Measurements from ENCODE around the gene MTTP.

Gene MTTP

DNA sequence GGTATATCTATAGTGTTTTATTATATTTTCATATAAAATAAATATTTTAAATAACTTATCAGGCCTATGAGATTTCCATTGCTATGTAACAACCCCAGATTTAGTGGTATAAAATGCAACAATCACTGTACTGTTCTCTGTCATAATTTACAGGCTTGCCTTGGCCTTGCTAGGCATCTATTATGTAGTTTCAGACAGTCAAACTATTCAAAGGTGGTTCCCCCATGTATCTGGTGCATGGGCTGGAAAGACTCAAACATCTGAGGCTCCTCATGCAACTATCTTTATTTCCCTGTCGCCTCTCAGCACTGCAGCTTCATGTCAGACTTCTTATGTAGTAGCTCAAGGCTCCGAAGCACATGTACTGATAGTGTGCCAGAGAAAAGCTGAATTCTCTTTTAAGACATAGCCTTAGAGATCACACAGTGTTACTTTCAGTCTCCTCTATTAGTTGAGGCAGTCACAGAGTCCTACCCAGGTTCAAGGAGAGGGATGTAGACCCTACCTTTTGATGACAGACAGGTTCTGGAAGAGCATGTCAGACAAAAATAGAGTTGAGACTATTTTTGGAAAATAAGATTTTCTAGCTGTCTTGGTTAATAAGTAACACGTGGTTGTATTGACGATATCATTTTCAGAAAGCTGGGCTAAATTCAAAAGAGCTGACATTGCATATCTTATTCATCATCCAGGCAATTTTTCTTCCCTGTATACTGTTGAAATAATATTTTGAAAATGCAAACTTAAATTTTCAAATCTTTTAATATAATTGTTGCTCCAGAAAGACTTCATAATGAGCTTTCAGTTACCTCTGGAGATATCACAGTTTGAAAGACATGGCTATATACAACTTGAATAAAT lies 19.4 kb downstream of the MTTP start:
- no peak for DNase-seq

DNA sequence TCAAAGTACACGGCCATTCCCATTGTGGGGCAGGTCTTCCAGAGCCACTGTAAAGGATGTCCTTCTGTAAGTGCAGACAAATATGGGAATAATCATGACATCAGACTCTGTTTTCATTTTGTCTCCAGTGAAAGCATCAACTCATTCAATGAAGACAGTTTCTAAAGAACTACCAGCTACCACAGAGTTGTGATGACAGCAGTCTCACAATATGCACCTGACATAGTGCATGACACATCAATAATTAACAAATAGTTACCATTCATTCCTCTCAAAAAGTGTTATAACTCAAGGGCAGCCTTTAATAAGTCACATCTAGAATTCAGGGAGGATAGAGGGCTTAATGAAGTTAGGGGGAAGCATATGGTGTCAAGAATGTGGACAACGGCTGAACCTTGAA lies 20.2 kb downstream of the MTTP start:
- DNase-seq, result no peak

DNA sequence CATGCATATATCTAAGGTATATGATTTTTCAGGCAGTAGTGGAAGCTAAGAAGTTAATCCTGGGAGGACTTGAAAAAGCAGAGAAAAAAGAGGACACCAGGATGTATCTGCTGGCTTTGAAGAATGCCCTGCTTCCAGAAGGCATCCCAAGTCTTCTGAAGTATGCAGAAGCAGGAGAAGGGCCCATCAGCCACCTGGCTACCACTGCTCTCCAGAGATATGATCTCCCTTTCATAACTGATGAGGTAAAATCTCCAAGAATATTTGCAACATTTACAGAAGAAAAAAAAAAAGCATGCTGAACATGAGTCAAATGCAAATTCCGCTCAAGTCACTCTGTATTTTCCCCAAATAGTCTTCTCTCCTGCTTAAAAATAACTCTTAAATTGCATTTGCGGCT lies 32.1 kb downstream of the MTTP start:
- no peak for DNase-seq

DNA sequence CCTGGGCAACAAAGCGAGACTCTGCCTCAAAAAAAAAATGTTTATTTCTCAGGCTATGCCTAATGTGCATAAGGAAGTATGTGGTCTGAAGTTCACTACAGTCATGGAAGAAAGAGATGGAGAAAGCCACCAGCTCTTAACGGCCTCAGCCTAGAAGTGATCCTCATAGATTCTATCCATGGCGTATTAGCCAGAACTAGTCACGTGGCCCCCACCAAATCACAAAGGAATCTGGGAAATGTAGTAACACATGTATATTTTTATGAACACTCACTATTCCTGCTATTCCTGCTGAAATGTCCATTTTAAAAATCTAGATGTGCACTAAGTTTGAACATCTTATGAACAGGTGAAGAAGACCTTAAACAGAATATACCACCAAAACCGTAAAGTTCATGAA lies 33.8 kb downstream of the MTTP start:
- DNase-seq, result no peak

DNA sequence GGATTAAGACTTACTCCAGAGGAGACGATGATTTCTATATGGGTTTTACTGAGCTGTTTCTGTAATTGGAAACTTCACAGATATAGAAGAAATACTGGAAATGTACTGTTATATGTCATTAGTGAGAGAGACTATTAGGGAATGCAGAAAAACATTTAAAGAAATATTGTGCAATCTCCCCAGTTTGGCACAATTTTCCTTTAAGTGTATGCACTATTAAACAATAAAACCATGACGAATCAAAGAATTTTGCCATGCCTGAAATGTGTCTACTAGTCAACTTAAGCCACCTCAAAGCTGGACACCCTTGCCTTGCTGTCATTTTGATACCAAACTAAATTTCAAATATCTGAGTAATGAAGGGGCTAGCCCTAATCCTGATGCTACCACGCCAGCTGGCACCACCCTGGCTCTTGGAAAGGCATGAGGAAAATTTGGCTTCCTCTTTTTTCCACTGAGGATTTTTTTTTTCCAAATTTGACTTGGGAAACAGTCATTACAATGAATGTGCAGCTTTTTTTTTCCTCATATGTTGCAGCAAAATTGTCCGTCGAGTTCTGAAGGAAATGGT lies 36.1 kb downstream of the MTTP start:
- no peak for DNase-seq

DNA sequence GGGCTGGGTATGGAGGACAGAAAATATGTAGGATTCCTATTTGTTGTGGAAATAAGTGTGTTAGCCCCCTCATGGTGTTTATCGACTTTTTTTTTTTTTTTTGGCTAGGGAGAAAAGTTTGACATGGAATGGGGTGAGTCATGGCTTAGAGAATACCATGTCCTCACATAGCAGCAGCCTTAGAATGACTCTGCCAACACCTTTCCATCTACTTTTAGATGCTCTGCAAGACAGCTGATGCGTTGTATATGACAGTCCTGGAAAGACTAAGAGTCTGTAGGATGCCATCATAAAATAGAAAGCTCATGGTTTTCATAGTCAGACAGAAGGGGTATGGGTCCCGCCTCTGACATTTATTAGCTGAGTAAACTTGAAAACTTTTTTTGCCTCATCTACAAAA lies 37.7 kb downstream of the MTTP start:
- no peak for DNase-seq

DNA sequence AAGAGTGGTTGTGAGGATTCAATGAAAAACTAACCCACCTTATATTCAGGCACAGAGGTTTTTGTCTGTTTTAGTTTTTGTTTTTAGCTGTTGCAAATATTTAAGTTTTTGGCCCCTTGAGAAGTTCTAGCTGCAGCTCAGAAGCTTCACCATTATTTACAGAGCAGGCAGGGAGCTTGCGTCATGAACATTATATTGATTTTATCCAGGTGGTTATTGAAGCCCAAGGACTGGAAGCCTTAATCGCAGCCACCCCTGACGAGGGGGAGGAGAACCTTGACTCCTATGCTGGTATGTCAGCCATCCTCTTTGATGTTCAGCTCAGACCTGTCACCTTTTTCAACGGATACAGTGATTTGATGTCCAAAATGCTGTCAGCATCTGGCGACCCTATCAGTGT lies 38.1 kb downstream of the MTTP start:
- DNase-seq, result no peak

DNA sequence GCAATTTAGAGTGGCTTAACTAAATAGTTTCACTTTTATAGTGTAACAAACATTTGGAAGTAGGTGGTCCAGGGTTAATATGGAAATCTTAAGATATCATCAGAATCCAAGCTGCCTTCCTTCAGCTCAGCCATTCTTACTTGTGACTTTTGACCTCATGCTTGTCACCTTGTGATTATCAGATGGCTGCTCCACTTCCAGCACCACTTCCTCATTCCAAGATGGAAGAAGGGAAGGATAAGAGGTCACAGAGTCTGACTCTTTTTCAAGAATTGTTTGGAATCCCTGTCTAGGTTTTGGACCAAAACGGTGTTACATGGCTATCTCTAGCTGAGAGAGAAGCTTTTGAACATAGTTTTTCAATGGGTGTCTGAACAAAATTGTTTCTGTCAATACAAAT lies 39.9 kb downstream of the MTTP start:
- DNase-seq, result no peak

DNA sequence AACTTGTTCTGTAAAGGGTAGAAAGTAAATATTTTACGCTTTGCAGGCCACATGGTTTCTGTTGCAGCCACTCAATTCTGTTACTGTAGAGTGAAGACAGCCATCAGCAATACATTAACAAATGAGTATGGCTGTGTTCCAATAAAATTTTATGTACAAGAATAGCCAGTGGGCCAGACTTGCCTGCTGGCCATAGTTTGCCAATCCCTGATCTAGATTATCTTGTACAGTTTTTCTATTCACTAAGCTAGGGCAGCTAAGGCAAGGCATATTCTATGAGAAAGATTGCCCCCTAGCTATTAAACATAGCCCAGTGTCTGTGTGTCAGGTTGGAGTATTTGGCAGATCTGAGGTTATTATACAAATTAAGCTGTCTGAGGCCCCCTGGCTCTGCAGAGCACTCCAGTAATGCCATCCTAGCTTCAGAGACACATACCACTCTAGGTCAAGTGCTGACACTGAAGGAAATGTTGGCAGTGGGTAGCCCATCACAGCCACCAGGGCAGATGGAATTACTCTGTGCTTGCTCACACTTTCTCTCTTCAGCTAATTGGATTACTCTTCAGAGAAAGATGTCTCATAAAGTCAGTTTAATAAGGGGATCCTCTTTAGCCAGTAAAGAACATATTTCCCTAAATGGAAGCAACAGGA lies 40.7 kb downstream of the MTTP start:
- DNase-seq, result no peak

DNA sequence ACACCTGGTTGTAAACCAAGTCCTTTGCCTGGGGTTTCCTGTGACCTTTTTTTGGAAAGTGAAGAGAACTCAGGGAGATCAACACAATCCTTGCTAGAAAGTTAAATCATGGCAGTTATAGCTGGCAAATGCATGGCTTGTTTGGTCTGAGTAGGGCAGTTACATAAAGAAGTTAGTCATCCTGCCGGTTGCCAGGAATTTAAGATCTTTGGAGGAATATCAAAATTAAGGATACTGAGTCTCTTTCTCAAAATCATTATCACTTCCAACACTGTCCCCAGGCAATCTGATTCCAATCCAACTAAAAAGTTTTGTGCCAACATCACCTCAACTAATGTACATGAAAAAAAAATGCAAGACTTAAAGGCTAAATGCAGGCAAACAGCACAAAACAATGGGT lies 42.8 kb downstream of the MTTP start:
- DNase-seq, result no peak

DNA sequence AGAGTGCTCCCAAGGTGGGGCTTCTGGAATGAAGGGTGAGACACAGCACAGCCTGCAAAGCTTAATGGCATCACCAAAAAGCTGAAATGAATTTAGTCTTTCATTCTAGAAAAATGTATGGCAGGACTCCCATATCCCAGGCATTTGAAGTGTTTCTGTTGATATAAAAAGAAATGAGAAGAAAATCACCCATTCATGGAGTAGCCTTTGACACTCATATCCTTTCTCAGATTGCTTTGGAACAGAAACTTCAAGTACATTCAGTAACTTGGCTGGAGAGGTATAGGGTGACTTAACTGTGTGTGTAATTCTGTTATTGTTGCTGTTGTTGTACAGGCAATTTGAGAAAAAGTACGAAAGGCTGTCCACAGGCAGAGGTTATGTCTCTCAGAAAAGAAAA lies 47.7 kb downstream of the MTTP start:
- DNase-seq, result no peak

DNA sequence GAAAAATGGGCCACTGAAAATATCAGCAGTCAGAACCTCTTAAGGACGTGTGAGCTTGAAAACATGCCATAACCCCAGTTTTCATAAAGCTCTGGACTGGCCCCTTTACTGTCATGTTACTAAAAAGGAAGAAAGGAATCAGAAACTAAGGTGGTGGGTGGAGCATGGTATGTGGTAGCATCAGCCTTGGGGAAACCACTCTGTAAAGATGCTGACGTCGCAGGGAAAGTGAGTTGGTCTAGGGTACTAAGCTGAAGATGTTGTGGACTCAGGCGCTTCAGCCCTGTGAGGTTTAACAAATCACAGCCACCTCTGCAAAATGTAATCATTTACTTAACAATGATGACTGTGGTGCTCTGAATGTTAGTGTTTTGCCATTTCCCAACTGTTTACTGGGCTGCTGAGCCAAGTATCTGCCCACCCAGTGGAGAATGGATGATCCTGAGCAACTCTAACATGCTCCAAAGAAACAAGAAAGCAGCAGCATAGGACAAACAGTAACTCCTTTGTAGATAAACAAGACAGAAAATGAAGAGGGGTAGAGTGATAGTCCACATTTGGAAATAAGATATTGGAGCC lies 49.6 kb downstream of the MTTP start:
- no peak for DNase-seq

DNA sequence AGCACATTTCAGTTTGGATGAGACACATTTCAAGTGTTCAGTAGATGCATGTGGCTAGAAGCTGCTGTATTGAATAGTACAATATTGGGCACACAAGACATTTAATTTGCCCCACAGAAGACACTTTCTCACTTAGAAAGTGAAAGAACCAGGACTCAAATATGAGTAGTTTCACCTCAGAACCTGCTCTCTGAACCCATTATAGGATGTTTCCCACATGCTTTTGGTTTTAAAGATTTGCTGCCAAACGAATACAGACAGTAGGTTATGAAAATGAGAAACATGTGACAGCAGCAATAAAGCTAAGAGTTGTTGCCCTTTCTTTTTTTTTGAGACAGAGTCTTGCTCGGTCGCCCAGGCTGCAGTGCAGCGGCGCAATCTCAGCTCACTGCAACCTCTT lies 50.7 kb downstream of the MTTP start:
- DNase-seq, result no peak

DNA sequence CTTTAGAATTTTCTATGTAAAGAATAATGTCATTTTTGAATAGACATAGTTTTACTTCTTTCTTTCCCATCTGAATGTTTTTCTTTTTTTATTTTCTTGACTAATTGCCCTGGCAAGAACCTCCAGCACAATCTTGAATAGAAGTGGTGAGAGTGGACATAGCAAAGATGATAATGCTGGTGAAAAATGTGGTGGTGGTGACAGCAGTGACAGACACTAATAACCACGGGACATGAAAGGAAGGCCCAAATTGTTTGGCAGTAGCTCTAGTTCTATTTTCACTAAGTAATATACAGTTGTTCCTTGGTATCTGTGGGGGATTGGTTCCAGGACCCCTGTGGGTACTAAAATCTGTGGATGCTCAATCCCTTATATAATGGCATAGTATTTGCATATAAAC lies 53.4 kb downstream of the MTTP start:
- no peak for DNase-seq

DNA sequence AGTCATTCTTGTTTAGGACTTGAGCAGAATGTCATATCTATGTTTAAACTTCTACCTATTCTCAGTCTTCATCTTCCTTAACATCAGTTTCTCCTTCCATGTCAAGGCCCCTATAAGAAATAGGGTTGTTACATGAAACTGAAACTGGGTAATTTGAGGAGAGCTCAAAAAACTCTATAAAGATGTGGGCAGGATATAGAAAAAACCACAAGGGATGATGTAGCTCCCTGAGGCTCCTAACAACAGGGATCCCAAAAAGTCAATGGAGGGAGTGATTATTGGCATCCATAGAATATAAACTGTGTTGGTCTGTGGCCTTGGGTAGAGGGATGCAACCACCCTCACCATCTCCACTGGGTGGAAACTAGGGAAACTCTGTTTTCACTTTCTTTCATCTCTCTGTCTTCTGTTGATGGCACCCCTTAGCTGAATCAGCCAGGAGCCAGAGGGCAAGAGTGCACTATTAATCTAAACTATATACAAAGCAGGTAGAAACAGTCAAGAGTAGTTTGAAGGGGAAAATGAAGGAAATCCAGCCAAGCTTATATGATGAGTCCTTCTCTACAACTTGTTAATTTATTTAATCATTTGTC lies 55.4 kb downstream of the MTTP start:
- no peak for DNase-seq

DNA sequence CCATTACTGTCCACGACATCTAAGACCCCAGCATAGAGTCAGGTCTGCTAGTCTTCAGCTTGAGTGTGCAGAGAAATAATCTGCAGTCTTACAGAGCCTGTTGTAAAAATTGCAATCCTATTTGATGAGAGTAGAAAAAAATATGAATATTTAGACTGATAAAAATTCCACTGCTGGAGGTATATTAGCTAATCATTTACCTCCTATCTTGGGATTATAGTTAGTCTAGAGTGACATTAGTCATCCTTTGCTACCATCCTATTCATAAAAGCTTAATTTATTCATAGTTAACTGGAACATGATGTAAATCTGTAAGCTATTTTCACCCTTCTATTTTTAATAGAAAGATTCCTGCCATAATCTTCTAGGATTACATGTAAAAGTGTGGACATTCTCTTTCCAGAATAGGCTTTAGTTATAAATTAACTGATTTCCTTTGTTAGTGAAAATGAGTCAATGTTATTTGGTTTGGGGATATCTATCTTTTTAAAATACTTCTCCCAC lies 56.3 kb downstream of the MTTP start:
- DNase-seq, result no peak

DNA sequence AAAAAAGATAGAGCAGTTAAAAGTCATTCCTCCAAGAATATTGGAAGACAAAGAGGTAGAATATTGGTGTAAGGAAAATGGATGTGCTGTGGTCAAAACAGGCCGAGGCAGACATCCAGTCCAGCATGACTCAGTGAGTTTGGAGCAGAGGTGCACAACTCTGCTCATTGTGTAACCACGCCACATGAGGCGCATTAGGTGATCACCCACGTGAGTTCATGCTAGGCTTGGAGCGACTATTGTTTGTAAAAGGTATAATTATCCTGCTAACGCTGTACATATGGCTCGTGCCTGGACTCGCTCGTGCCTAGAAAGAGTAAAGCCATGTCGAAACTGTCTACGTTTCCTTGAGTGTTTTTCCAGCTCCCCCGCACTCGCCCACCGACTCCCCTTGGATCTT lies 59.1 kb downstream of the MTTP start:
- DNase-seq, result no peak

DNA sequence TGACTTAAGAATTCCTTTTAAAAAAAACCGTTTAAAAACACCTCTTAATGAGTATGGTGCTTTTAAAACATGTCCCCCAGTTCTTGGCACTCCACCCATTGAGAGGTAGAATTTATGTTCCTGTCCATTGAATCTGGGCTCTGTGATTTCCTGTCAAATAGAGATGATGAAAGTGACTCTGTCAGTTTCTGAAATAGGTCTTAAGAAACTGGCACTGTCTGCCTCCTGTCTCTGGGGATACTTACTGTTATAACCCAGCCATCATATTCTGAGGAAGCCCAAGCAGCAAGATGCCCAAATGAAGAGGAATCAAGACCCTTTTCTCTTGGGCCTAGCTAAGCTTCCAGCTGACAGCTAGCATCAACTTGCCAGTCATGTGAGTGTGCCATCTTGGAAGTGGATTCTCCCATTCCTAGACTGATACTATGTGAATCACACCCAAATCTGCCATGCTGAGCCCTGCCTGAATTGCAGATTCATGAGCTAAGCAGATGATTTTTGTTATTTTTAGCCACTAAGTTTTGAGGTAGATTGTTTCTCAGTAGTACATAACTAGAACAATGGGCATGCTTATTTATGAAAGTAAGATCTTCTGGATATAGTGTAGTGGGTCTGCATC lies 60.2 kb downstream of the MTTP start:
- no peak for DNase-seq

DNA sequence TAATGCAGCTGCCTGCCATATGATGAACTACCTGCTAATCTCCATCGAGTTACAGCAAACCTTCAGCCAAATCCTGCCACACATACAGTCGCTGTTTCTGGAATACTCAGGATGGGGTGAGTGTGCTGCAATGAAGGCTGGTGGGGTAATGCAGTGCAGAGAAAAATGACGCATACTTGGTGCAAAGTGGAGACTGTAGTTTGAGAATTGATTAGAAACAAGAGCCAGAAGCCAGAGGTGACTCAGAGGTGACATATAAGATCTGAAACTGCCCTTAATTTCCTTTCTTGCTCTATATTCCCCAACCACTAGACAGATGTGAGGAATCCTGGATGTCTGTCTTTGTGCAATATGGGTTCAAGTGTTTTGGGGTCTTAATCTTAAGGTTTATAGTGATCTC lies 61.0 kb downstream of the MTTP start:
- DNase-seq, result no peak

DNA sequence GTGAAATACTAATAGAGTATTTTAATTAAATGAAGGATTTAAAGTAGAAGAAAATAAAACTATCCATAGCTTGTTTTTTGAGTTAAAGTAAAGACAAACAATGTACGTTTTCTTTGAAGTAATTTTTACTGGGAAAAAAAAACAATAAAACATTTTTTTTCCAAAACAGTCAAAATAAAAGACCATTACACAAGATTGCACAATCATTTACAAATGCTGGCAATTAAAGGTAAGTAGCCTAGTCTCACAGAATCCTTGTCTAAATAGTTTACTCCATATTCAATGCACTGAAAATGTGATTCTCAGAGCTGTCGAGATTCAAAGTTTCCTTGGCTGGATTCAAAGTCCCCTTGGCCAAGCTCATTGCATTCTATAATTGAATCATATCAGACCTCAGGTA lies 61.8 kb downstream of the MTTP start:
- DNase-seq, result no peak

DNA sequence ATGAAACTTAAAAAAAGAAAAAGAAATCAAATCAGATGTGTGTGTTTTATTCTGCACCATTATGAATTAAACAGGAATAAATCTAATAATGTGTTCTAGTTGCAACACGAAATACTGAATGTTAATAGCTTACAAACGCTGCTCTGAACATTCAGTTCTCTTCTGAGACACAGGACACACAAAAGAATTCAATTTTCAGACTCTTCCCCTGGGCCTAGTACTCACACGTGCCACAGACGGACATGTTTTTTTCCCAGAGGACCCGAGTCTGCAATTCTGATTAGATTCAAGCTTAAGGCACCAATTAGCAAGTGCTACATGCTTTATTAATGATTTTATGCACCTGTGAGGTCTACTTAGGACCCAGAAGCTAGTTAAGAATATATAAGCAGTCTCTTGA lies 62.5 kb downstream of the MTTP start:
- no peak for DNase-seq

DNA sequence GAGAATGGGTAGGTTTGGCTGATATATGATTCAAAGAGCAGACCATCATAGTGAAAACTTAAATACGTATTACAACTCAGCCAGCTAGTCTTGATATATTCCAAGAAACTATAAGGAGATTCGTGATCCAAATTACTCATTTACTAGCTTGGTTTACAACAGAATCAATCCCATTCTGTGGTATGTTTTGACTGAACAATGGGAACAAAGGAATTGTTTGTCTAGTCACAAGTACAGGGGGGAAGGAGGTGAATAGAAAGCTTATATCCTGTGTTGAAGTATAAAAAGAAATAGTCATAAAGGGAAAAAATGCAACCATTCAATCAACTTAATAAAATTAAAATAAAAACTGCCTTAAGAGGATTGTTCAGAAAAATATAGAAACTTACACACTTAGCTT lies 66.1 kb downstream of the MTTP start:
- no peak for DNase-seq

All from EL (cell line).